ENCODE results near the gene DMD.

GRCh38 chrX:31228415-31228832, 1982.9 kb downstream of the DMD start:
- TF ChIP-seq CTCF (conservative IDR thresholded peaks at IDR 0.05) (no peak), ZFX (IDR thresholded peaks at IDR 0.05) (no peak)

Data from C4-2B (cell line).